Adrenal gland (tissue), 12 donors: ENCODE measurements around the gene NT5C2. TPM values are rescaled to one million over a fixed set of nuclear protein-coding genes. Genes with fewer than 3 reads are reported as not detected.
A peak's percentile ranks its signal among the peaks of the same experiment; 100 is the strongest.

Source experiments
- DNase-seq, 7 donors: peaks; one replicate each; pipeline ENCODE4 v3.0.0-alpha.2; 2019 to 2020
- H3K27ac ChIP-seq, 5 donors: fragments of 200-600 bp; sonication (generic) in 4 of 5; 1 replicate in 3 of 5; 2 replicates in 2 of 5; pipeline versions ENCODE4 v1.5.1 to v1.8.0; 2016 to 2020; ENCODE audit warnings: mild to moderate bottlenecking in 1 of 5
- H3K27me3 ChIP-seq: fragments of 200-600 bp; 2 replicates; pipeline ENCODE4 v1.8.0; 2021
- H3K36me3 ChIP-seq, 2 donors: fragments of 200-600 bp; replicated peaks in 1 of 2; 1 replicate in 1 of 2; 2 replicates in 1 of 2; pipeline versions ENCODE4 v1.5.1 to v1.8.0; 2018 to 2022
- H3K4me1 ChIP-seq, 2 donors: fragments of 200-600 bp; replicated peaks in 1 of 2; 1 replicate in 1 of 2; 2 replicates in 1 of 2; pipeline versions ENCODE4 v1.5.1 to v1.8.0; 2018 to 2021
- H3K4me3 ChIP-seq, 4 donors: fragments of 200-600 bp; sonication (generic) in 3 of 4; one replicate each; pipeline ENCODE4 v1.5.1; 2016 to 2018
- H3K9me3 ChIP-seq, 3 donors: fragments of 200-600 bp; sonication (generic) in 1 of 3; replicated peaks in 1 of 3; 1 replicate in 2 of 3; 2 replicates in 1 of 3; pipeline versions ENCODE4 v1.5.1 to v1.8.0; 2016 to 2021
- POLR2A ChIP-seq, 2 donors: fragments of 450-650 bp; IDR thresholded peaks; one replicate each; pipeline ENCODE4 v1.6.1; 2017; ENCODE audit warnings: antibody characterized with exemption in 2 of 2, mild to moderate bottlenecking in 2 of 2, moderate library complexity in 1 of 2
- WGBS, 4 donors: extraction: QIAGEN DNeasy Blood & Tissue Kit in 2 of 4; methylation state at CpG; one replicate each; pipeline versions ENCODE4 v1.1.5 to v1.1.7; 2013 to 2017; 5-methylcytosine and 5-hydroxymethylcytosine counted together
- intact Hi-C, 2 donors: fragments of 100-400 bp; cut with DNase I; formaldehyde crosslinking; loops; one replicate each; pipeline versions ENCODE4 v1.14.1 to v1.15.0; 2022 to 2023
- polyA plus RNA-seq, 3 donors: library from polyadenylated mRNA; stranded (reverse); fragments of 200-250 nt in 2 of 3; fragments of 350-450 nt in 1 of 3; fragmentation: Illumina TruSeq in 1 of 3; extraction: RNeasy Lipid Tissue Mini Kit (QIAGEN cat#74804) in 1 of 3; gene quantifications; one replicate each; pipeline ENCODE4 v1.2.3, GENCODE V29; 2013 to 2014
- total RNA-seq, 9 donors: library from RNA; depleted of rRNA in 4 of 9; stranded (reverse); fragments of >200 nt in 4 of 9; fragments of 120-200 nt in 1 of 9; fragmentation: NEBNext Ultra II Directional in 1 of 9; extraction: Animal tissue kit (Norgen Biotek cat#: 25700) in 1 of 9; gene quantifications; one replicate each; pipeline versions ENCODE4 v1.1.0 to v1.2.4, GENCODE V29; 2013 to 2023
- TF ChIP-seq, protein P1 (sequence below), 6 experiments: fragments of 450-650 bp in 4 of 6; fragments of 200-600 bp in 2 of 6; sonication (generic) in 1 of 6; IDR thresholded peaks; 1 replicate in 5 of 6; 2 replicates in 1 of 6; pipeline versions ENCODE4 v1.5.1 to v1.8.0; 2016 to 2021; ENCODE audit warnings: antibody characterized with exemption in 6 of 6, mild to moderate bottlenecking in 2 of 6, moderate library complexity in 1 of 6
- donor health status: healthy with polysubstance abuse.
- donor health status: Bipolar disorder and iron deficiency.
- donor health status: DM: yes; HTN: yes; CAD: no.
- donor health status: DM: no; HTN: no; CAD: no.
- donor health status: DM: no; HTN: no; CAD: no.
- donor health status: DM: yes; HTN: yes; CAD: no.

NT5C2 gene
- total and polyA plus RNA-seq, 12 donors: 23.2 to 101 (median 71.1) TPM

DNA sequence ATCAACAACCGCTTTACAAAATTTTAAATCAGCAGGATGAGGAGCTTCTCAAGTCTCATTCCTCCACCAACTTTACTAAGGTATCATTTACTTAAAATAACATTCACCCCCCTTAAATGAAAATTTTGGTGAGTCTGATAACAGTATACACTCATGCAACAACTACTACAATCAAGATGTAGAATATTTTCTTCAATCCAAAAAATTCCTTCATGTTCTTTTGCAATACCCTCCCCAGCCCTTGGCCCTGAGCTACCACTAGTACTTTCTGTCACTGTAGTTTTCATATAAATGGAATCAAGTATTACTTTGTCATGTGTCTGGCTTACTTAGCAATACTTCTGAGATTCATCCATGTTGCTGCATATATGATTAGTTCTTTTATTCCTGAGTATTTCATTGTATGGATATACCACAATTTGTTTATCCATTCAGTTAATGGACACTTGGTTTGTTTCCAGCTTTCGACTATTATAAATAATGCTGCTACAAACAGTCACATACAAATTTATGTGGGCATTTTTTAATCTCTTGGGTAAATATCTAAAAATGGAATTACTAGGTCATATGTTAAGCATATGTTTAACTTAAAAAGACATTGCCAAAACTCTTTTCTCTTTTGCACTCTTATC lies 43.0 kb downstream of the NT5C2 start:
- WGBS, 4 donors: 94 to 97% (median 96%) methylated on average over 2 of the region's 2 CpGs
- peaks cover 6 to 59% of the 10 kb centered on the region in 2 donors for H3K4me1 ChIP-seq
- intact Hi-C loops: no loop called here

GRCh38 chr10:103147645-103148044 lies 45.4 kb downstream of the NT5C2 start:
- TF ChIP-seq POLR2A (IDR thresholded peaks at IDR 0.05): no peak
- TF ChIP-seq, protein P1, sequence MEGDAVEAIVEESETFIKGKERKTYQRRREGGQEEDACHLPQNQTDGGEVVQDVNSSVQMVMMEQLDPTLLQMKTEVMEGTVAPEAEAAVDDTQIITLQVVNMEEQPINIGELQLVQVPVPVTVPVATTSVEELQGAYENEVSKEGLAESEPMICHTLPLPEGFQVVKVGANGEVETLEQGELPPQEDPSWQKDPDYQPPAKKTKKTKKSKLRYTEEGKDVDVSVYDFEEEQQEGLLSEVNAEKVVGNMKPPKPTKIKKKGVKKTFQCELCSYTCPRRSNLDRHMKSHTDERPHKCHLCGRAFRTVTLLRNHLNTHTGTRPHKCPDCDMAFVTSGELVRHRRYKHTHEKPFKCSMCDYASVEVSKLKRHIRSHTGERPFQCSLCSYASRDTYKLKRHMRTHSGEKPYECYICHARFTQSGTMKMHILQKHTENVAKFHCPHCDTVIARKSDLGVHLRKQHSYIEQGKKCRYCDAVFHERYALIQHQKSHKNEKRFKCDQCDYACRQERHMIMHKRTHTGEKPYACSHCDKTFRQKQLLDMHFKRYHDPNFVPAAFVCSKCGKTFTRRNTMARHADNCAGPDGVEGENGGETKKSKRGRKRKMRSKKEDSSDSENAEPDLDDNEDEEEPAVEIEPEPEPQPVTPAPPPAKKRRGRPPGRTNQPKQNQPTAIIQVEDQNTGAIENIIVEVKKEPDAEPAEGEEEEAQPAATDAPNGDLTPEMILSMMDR (IDR thresholded peaks at IDR 0.05): no peak
- no peak overlapping the region for H3K27ac ChIP-seq
- H3K4me3 ChIP-seq: no peak overlapping the region
- WGBS, 4 donors: 90 to 98% (median 94%) methylated on average over 4 of the region's 4 CpGs
- no peak for DNase-seq
- no peaks in the 10 kb centered on the region for H3K36me3 ChIP-seq
- peaks cover 0 to 47% of the 10 kb centered on the region in 2 donors for H3K4me1 ChIP-seq
- H3K27me3 ChIP-seq: no peaks in the 10 kb centered on the region
- intact Hi-C loops: no loop called here
- H3K9me3 ChIP-seq: no peaks in the 10 kb centered on the region

More for the DNA sequence above, 43.0 kb downstream of the NT5C2 start:
- Histone ChIP-seq H3K9me3 (no peaks in the 10 kb centered on the region), H3K36me3 (no peaks in the 10 kb centered on the region), H3K4me3 (no peak overlapping the region), H3K27ac (no peak overlapping the region), H3K27me3 (no peaks in the 10 kb centered on the region)
- TF ChIP-seq, protein P1 (IDR thresholded peaks at IDR 0.05): no peak
- TF ChIP-seq POLR2A (IDR thresholded peaks at IDR 0.05): no peak
- DNase-seq: no peak

DNA sequence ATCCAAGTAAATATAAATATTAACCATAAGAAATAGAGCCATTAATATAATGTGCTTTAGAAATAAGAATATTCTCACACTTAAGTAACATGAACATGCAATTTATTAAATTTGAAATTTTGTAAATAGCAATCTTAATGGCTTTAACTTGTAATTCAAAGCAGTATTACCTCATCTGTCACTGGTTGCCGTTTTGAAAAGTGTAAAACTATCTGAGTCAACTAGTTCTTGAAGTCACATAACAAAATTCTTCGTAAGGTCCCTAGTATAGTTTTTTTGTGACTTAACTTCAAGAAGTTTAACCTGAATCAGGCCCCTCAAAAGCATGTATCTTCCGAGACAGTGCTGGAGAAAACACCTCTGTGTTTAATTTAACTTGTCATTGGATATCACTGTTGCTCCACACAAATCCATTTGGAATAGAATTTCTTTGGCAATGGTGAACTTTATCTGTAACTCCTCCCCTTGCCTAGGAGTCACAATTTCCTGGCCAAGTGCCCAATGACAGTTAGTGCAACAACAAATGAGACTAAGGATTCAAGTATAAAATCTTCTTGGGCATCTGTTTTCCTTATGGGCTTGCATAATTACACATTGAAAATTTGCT lies 47.1 kb downstream of the NT5C2 start:
- Histone ChIP-seq H3K4me3 (peak overlapping the region in 1 of 4 donors; percentile 40), H3K27me3 (no peaks in the 10 kb centered on the region), H3K9me3 (no peaks in the 10 kb centered on the region), H3K36me3 (no peaks in the 10 kb centered on the region), H3K4me1 (peaks cover 2 to 47% of the 10 kb centered on the region in 2 donors), H3K27ac (peak overlapping the region; percentile 18 to 63 (median 61))
- peak; percentile 94 to 97 (median 95) for DNase-seq
- WGBS, 4 donors: 29 to 50% (median 39%) methylated on average over 3 of the region's 3 CpGs
- intact Hi-C loops: no loop called here
- TF ChIP-seq, protein P1 (IDR thresholded peaks at IDR 0.05): no peak
- peak in 1 of 2 donors; percentile 45 for TF ChIP-seq POLR2A (IDR thresholded peaks at IDR 0.05)

DNA sequence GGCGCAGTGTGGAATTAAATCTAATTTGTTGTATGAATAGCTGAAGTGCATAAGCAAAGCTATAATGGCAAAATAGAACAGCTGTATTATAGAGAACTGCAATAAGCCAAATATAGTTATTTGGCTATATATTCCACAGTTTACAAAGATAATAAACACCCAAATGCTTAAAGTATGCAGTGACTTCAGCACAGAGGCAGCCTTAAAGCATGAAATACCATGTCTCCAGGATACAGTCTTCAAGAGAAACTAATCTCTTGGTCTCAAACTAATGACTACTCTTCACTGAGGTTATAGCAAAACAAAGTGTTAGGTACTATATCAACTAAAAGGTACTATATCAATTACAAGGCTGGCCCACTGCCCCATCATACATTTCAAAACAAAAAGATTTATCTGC lies 48.0 kb downstream of the NT5C2 start:
- intact Hi-C loops: no loop called here
- H3K36me3 ChIP-seq: no peaks in the 10 kb centered on the region
- H3K4me3 ChIP-seq: peak overlapping the region in 1 of 4 donors; percentile 40
- H3K4me1 ChIP-seq: peaks cover 5 to 48% of the 10 kb centered on the region in 2 donors
- H3K27ac ChIP-seq: peak overlapping the region in 1 of 5 donors; percentile 63
- WGBS, 4 donors: 92 to 98% (median 95%) methylated on average over 1 of the region's 1 CpG
- no peaks in the 10 kb centered on the region for H3K27me3 ChIP-seq
- DNase-seq: no peak
- no peaks in the 10 kb centered on the region for H3K9me3 ChIP-seq
- TF ChIP-seq, protein P1 (IDR thresholded peaks at IDR 0.05): no peak
- no peak for TF ChIP-seq POLR2A (IDR thresholded peaks at IDR 0.05)
